ENCODE measurements around the gene CPM. TPM values are rescaled to one million over a fixed set of nuclear protein-coding genes. Genes with fewer than 3 reads are reported as not detected.
A peak's percentile ranks its signal among the peaks of the same experiment; 100 is the strongest.

CPM gene
- total and polyA plus RNA-seq, 9 donors: 21.3 to 64.6 (median 37.9) TPM

GRCh38 chr12:68934392-68934791, 1.4 kb upstream of the CPM start:
- Histone ChIP-seq H3K4me3 (no peak overlapping the region), H3K4me1 (ENCODE audit: insufficient read depth) (peaks cover 3% of the 10 kb centered on the region), H3K36me3 (no peaks in the 10 kb centered on the region), H3K27ac (no peak overlapping the region), H3K9me3 (no peaks in the 10 kb centered on the region), H3K27me3 (no peaks in the 10 kb centered on the region)
- DNase-seq: no peak
- intact Hi-C loops (cut with DNase I): no loop called here
- TF ChIP-seq EP300 (IDR thresholded peaks at IDR 0.05) (no peak), POLR2A (IDR thresholded peaks at IDR 0.05) (no peak), CTCF (IDR thresholded peaks at IDR 0.05) (no peak)
- WGBS, 3 donors: 93 to 96% (median 95%) methylated on average over 9 of the region's 9 CpGs

DNA sequence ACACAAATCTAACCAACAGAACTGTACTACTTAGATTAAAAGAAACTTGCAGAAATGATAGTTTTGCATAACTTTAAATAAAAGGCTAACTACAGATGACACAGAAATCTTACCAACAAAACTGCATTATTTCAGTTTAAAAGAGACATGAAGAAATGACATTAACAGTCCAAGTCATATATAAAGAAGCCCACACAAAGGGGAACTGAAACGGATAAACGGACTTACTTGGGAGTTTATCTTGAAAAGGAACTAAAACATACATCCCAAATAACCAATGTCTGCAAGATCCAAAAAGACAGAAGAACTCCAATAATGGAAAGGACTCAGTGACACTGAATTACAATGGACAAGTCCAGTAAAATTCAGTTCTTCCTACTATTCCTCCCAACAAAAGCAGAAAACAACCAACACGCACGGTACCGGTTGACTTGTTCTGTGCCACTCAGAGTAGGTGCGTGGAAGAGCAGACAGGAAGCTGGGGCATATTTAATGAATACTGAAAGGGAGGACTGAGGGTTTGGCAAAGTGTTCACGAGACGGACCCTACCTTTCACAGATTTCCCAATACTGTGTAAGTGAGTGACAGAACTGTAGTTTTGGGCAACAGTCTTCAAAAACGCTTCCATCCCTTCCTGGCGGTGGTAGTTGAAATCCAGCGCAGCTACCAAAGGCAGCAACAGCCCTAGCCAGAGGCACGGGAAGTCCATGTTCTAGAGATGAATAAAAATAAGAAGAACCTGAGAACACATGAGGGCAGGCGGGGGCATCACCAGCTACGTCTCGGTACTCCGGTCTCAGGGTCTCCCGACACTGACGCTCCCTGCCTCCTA, 627 bp downstream of the CPM start:
- no peaks in the 10 kb centered on the region for H3K36me3 ChIP-seq
- WGBS, 3 donors: 3 to 9% (median 5%) methylated on average over 18 of the region's 18 CpGs
- H3K27ac ChIP-seq: peak overlapping the region; percentile 61 to 73
- no peaks in the 10 kb centered on the region for H3K27me3 ChIP-seq
- H3K4me3 ChIP-seq: peak overlapping the region; percentile 58
- peaks cover 3% of the 10 kb centered on the region for H3K4me1 ChIP-seq (ENCODE audit: insufficient read depth)
- H3K9me3 ChIP-seq: no peaks in the 10 kb centered on the region
- intact Hi-C loops (cut with DNase I): no loop called here
- TF ChIP-seq EP300 (IDR thresholded peaks at IDR 0.05) (no peak), CTCF (IDR thresholded peaks at IDR 0.05) (no peak), POLR2A (IDR thresholded peaks at IDR 0.05) (no peak)
- DNase-seq: no peak

- Histone ChIP-seq H3K4me1 (ENCODE audit: insufficient read depth) (peaks cover 2% of the 10 kb centered on the region), H3K27ac (no peak overlapping the region), H3K9me3 (no peaks in the 10 kb centered on the region), H3K27me3 (no peaks in the 10 kb centered on the region), H3K4me3 (no peak overlapping the region), H3K36me3 (no peaks in the 10 kb centered on the region)
- TF ChIP-seq POLR2A (IDR thresholded peaks at IDR 0.05) (no peak), EP300 (IDR thresholded peaks at IDR 0.05) (no peak), CTCF (IDR thresholded peaks at IDR 0.05) (no peak)
- WGBS, 3 donors: 87 to 90% (median 87%) methylated on average over 6 of the region's 6 CpGs
- intact Hi-C loops (cut with DNase I): no loop called here
- no peak for DNase-seq
These were observed 2.8 kb downstream of the CPM start for GRCh38 chr12:68930178-68930577.

- H3K4me3 ChIP-seq: no peak overlapping the region
- intact Hi-C loops (cut with DNase I): no loop called here
- 95 to 98% (median 96%) methylated on average over 4 of the region's 4 CpGs for WGBS, 3 donors
These were observed 8.4 kb downstream of the CPM start for GRCh38 chr12:68924546-68924945.

More at GRCh38 chr12:68924546-68924945, 8.4 kb downstream of the CPM start:
- TF ChIP-seq EP300 (IDR thresholded peaks at IDR 0.05) (no peak), CTCF (IDR thresholded peaks at IDR 0.05) (no peak), POLR2A (IDR thresholded peaks at IDR 0.05) (no peak)
- H3K36me3 ChIP-seq: no peaks in the 10 kb centered on the region
- DNase-seq: no peak
- no peaks in the 10 kb centered on the region for H3K9me3 ChIP-seq
- no peaks in the 10 kb centered on the region for H3K27me3 ChIP-seq
- no peak overlapping the region for H3K27ac ChIP-seq
- H3K4me1 ChIP-seq (ENCODE audit: insufficient read depth): no peaks in the 10 kb centered on the region
